HL-60/S4 treated with retinoic acid at 250 ng/mL for 4 days and 3 days (cell line): ENCODE results near the gene KIF17.
"Not testable (repeated sequence)": the region's sequence is repeated elsewhere in the genome, so short reads cannot be mapped to it uniquely, and the experiment has no call there.

Experiments used
- in situ Hi-C: fragments of 300-500 bp; cut with MboI; formaldehyde crosslinking; loops from 2 replicates; pipeline ENCODE4 v1.7.0; 2022; ENCODE audit warnings: low sequenced_read_pairs

Gene KIF17

GRCh38 chr1:20695515-20695914 lies 22.3 kb downstream of the KIF17 start:
- in situ Hi-C loops: no loop called here

GRCh38 chr1:20693623-20694022 lies 24.2 kb downstream of the KIF17 start:
- in situ Hi-C loops: no loop called here

- in situ Hi-C loops: no loop called here
These were observed 25.9 kb downstream of the KIF17 start for GRCh38 chr1:20691872-20692271.

- in situ Hi-C loops: no loop called here
These were observed 28.2 kb downstream of the KIF17 start for GRCh38 chr1:20689645-20690056.

GRCh38 chr1:20686883-20687725 lies 30.7 kb downstream of the KIF17 start:
- in situ Hi-C loops: no loop called here

- in situ Hi-C loops: no loop called here
These were observed 32.1 kb downstream of the KIF17 start for GRCh38 chr1:20685741-20686140.

- in situ Hi-C loops: no loop called here
These were observed 32.6 kb downstream of the KIF17 start for GRCh38 chr1:20685099-20685662.

GRCh38 chr1:20684651-20685050 lies 33.2 kb downstream of the KIF17 start:
- in situ Hi-C loops: no loop called here

GRCh38 chr1:20684050-20684620 lies 33.7 kb downstream of the KIF17 start:
- in situ Hi-C loops: no loop called here

GRCh38 chr1:20683614-20684013 lies 34.2 kb downstream of the KIF17 start:
- in situ Hi-C loops: no loop called here

- in situ Hi-C loops: no loop called here
These were observed 35.1 kb downstream of the KIF17 start for GRCh38 chr1:20682571-20683236.

- in situ Hi-C loops: no loop called here
These were observed 35.8 kb downstream of the KIF17 start for GRCh38 chr1:20681999-20682398.

- in situ Hi-C loops: no loop called here
These were observed 37.5 kb downstream of the KIF17 start for GRCh38 chr1:20680269-20680668.

GRCh38 chr1:20678599-20678998 lies 39.2 kb downstream of the KIF17 start:
- in situ Hi-C loops: no loop called here

- in situ Hi-C loops: not testable (repeated sequence)
These were observed 44.2 kb downstream of the KIF17 start for GRCh38 chr1:20673626-20674025.

GRCh38 chr1:20672265-20672632 lies 45.6 kb downstream of the KIF17 start:
- in situ Hi-C loops: no loop called here

- in situ Hi-C loops: no loop called here
These were observed 46.9 kb downstream of the KIF17 start for GRCh38 chr1:20670936-20671335.

GRCh38 chr1:20668581-20668980 lies 49.2 kb downstream of the KIF17 start:
- in situ Hi-C loops: no loop called here

GRCh38 chr1:20666804-20667203 lies 51.0 kb downstream of the KIF17 start:
- in situ Hi-C loops: no loop called here

GRCh38 chr1:20666146-20666545 lies 51.7 kb downstream of the KIF17 start:
- in situ Hi-C loops: no loop called here

GRCh38 chr1:20665726-20666125 lies 52.1 kb downstream of the KIF17 start:
- in situ Hi-C loops: no loop called here
